Mucosa of stomach (tissue), 1 donor: Measurements from ENCODE around the gene FHAD1.

Experiments used
- H3K27me3 ChIP-seq: one replicate; pipeline ENCODE4 v1.7.0; 2013; ENCODE audit warnings: mild to moderate bottlenecking, low read length; ENCODE audit not compliant: control insufficient read depth, insufficient read depth
- H3K36me3 ChIP-seq: one replicate; pipeline ENCODE4 v1.7.0; 2013; ENCODE audit warnings: low read length; ENCODE audit not compliant: control insufficient read depth, insufficient read depth
- H3K4me1 ChIP-seq: one replicate; pipeline ENCODE4 v1.7.0; 2013; ENCODE audit warnings: mild to moderate bottlenecking, low read length; ENCODE audit not compliant: control insufficient read depth, insufficient read depth
- H3K4me3 ChIP-seq: one replicate; pipeline ENCODE4 v1.7.0; 2013; ENCODE audit warnings: low read length
- H3K9ac ChIP-seq: one replicate; pipeline ENCODE4 v1.7.0; 2013; ENCODE audit warnings: mild to moderate bottlenecking, low read length, moderate library complexity
- H3K9me3 ChIP-seq: one replicate; pipeline ENCODE4 v1.7.0; 2013; ENCODE audit warnings: mild to moderate bottlenecking, low read length, moderate library complexity; ENCODE audit not compliant: control insufficient read depth
- donor health status: Pancreatic carcinoma.

FHAD1 gene

GRCh38 chr1:15246960-15247614 is at the start of gene FHAD1:
Gene FHAD1, plus strand, starts transcription at chr1:15247223. Its CDS starts 4,562 bp downstream, at chr1:15251785.
- Histone ChIP-seq H3K9me3 (no peaks in the 10 kb centered on the region), H3K9ac (peak within 1 kb of the TSS; percentile 69), H3K4me3 (peak within 1 kb of the TSS; percentile 53), H3K27me3 (no peaks in the 10 kb centered on the region), H3K36me3 (no peaks in the 10 kb centered on the region), H3K4me1 (peaks cover 17% of the 10 kb centered on the region)

GRCh38 chr1:15197591-15198447 is 49.2 kb upstream of the FHAD1 start:
- peaks cover 66% of the 10 kb centered on the region for H3K4me1 ChIP-seq
- no peaks in the 10 kb centered on the region for H3K9me3 ChIP-seq
- H3K9ac ChIP-seq, result peak overlapping the region; percentile 7
- H3K27me3 ChIP-seq, result no peaks in the 10 kb centered on the region
- peaks cover 4% of the 10 kb centered on the region for H3K36me3 ChIP-seq
- H3K4me3 ChIP-seq, result no peak overlapping the region

- Histone ChIP-seq H3K4me1 (peaks cover 67% of the 10 kb centered on the region), H3K27me3 (no peaks in the 10 kb centered on the region), H3K9ac (no peak overlapping the region)
Observed at GRCh38 chr1:15198684-15199083, 48.3 kb upstream of the FHAD1 start.

GRCh38 chr1:15201221-15201620 is 45.8 kb upstream of the FHAD1 start:
- no peaks in the 10 kb centered on the region for H3K36me3 ChIP-seq
- H3K27me3 ChIP-seq, result no peaks in the 10 kb centered on the region
- H3K9me3 ChIP-seq, result no peaks in the 10 kb centered on the region
- no peak overlapping the region for H3K4me3 ChIP-seq
- H3K4me1 ChIP-seq, result peaks cover 74% of the 10 kb centered on the region
- peak overlapping the region; percentile 38 for H3K9ac ChIP-seq

More at GRCh38 chr1:15198684-15199083, 48.3 kb upstream of the FHAD1 start:
- H3K4me3 ChIP-seq, result no peak overlapping the region
- peaks cover 4% of the 10 kb centered on the region for H3K36me3 ChIP-seq
- no peaks in the 10 kb centered on the region for H3K9me3 ChIP-seq

- Histone ChIP-seq H3K9ac (peak overlapping the region; percentile 38), H3K36me3 (no peaks in the 10 kb centered on the region), H3K9me3 (no peaks in the 10 kb centered on the region), H3K27me3 (no peaks in the 10 kb centered on the region), H3K4me3 (peak overlapping the region; percentile 21), H3K4me1 (peaks cover 74% of the 10 kb centered on the region)
Observed at GRCh38 chr1:15201849-15202551, 45.0 kb upstream of the FHAD1 start.

GRCh38 chr1:15204931-15205330 is 42.1 kb upstream of the FHAD1 start:
- Histone ChIP-seq H3K27me3 (no peaks in the 10 kb centered on the region), H3K9ac (no peak overlapping the region), H3K9me3 (no peaks in the 10 kb centered on the region), H3K4me3 (no peak overlapping the region), H3K4me1 (peaks cover 61% of the 10 kb centered on the region), H3K36me3 (no peaks in the 10 kb centered on the region)

GRCh38 chr1:15205586-15206346 is 41.3 kb upstream of the FHAD1 start:
- no peaks in the 10 kb centered on the region for H3K9me3 ChIP-seq
- peaks cover 53% of the 10 kb centered on the region for H3K4me1 ChIP-seq
- no peak overlapping the region for H3K9ac ChIP-seq
- H3K4me3 ChIP-seq, result no peak overlapping the region
- no peaks in the 10 kb centered on the region for H3K27me3 ChIP-seq
- H3K36me3 ChIP-seq, result no peaks in the 10 kb centered on the region

- Histone ChIP-seq H3K9ac (no peak overlapping the region), H3K4me1 (peaks cover 50% of the 10 kb centered on the region), H3K4me3 (no peak overlapping the region), H3K27me3 (no peaks in the 10 kb centered on the region), H3K36me3 (no peaks in the 10 kb centered on the region), H3K9me3 (no peaks in the 10 kb centered on the region)
Observed at GRCh38 chr1:15206418-15207030, 40.5 kb upstream of the FHAD1 start.

- H3K27me3 ChIP-seq, result no peaks in the 10 kb centered on the region
- no peaks in the 10 kb centered on the region for H3K36me3 ChIP-seq
- no peak overlapping the region for H3K4me3 ChIP-seq
- no peaks in the 10 kb centered on the region for H3K9me3 ChIP-seq
- peaks cover 47% of the 10 kb centered on the region for H3K4me1 ChIP-seq
- no peak overlapping the region for H3K9ac ChIP-seq
Observed at GRCh38 chr1:15207031-15207828, 39.8 kb upstream of the FHAD1 start.

GRCh38 chr1:15207829-15208429 is 39.1 kb upstream of the FHAD1 start:
- Histone ChIP-seq H3K4me1 (peaks cover 40% of the 10 kb centered on the region), H3K9me3 (no peaks in the 10 kb centered on the region), H3K36me3 (no peaks in the 10 kb centered on the region), H3K9ac (no peak overlapping the region), H3K27me3 (no peaks in the 10 kb centered on the region), H3K4me3 (no peak overlapping the region)
